Peyer's patch (tissue), 4 donors: ENCODE results near the gene ZNF787.

ENCODE experiments used
- CTCF ChIP-seq, 6 experiments: fragments of 450-650 bp in 4 of 6; fragments of 200-600 bp in 2 of 6; sonication (generic) in 1 of 6; IDR thresholded peaks; one replicate each; pipeline ENCODE4 v1.5.1; 2017 to 2019; ENCODE audit warnings: antibody characterized with exemption in 6 of 6, mild to moderate bottlenecking in 3 of 6, moderate library complexity in 1 of 6
- POLR2A ChIP-seq, 2 donors: fragments of 450-650 bp; IDR thresholded peaks; one replicate each; pipeline ENCODE4 v1.5.1; 2017; ENCODE audit warnings: antibody characterized with exemption in 2 of 2, mild to moderate bottlenecking in 2 of 2, moderate library complexity in 2 of 2

- no peak for TF ChIP-seq CTCF (IDR thresholded peaks at IDR 0.05)
- TF ChIP-seq POLR2A (IDR thresholded peaks at IDR 0.05), result no peak
These were observed 26.6 kb downstream of the ZNF787 start for GRCh38 chr19:56094449-56094848.
